GM12878 (cell line): Measurements from ENCODE around the gene TXLNG. TPM values are rescaled to one million over a fixed set of nuclear protein-coding genes. Genes with fewer than 3 reads are reported as not detected.

Experiments used
- ATAC-seq: fragments of 200-7000 bp; cut with Tn5 transposase; 3 replicates; pipeline ENCODE4 v1.9.1; 2020; ENCODE audit warnings: mild to moderate bottlenecking, moderate library complexity
- BruUV-seq: library from RNA; stranded (reverse); fragments of 400-500 nt; replicated peaks from 2 replicates; lab custom pipeline; 2021; lab: Mats Ljungman, UMichigan
- CTCF ChIA-PET: fragments of 300-600 bp; sonication (Branson Sonifier 250); formaldehyde crosslinking; extraction: SDS; loops from one replicate; lab custom pipeline; 2021; ENCODE audit warnings: inconsistent platforms; lab: Yijun Ruan, JAX
- POLR2A ChIA-PET: fragments of 350-600 bp; formaldehyde crosslinking; extraction: SDS; loops from one replicate; lab custom pipeline; 2021; ENCODE audit warnings: inconsistent platforms; lab: Charles Lee
- RAD21 ChIA-PET: fragments of 300-600 bp; sonication (Branson Sonifier 250); formaldehyde crosslinking; loops from one replicate; lab custom pipeline; 2023; ENCODE audit warnings: antibody characterized with exemption; ENCODE audit not compliant: unreplicated experiment; lab: Charles Lee
- SMC1A ChIA-PET: fragments of 300-600 bp; sonication (Branson Sonifier 250); formaldehyde crosslinking; loops from one replicate; lab custom pipeline; 2023; ENCODE audit not compliant: unreplicated experiment, uncharacterized antibody; lab: Charles Lee
- DNase-seq: peaks from one replicate; pipeline ENCODE4 v3.0.0-alpha.2; 2011; ENCODE audit warnings: low read depth, low spot score
- FAIRE-seq: peaks from 3 replicates; lab custom pipeline; 2011; peaks lifted over from hg19 to GRCh38; lab: Jason Lieb, UNC
- H2AFZ ChIP-seq: 2 replicates; pipeline ENCODE4 v1.6.0; 2011; ENCODE audit warnings: low read depth, low read length, control low read depth; ENCODE audit not compliant: control insufficient read depth
- H3K27ac ChIP-seq: 2 replicates; pipeline ENCODE4 v1.5.1; 2011; ENCODE audit warnings: control low read depth; ENCODE audit not compliant: control insufficient read depth, insufficient read depth
- H3K27me3 ChIP-seq, 2 experiments: replicated peaks in 1 of 2; 2 replicates each; pipeline versions ENCODE4 v1.6.0 to v1.6.1; 2011; ENCODE audit warnings: low read length in 1 of 2; ENCODE audit not compliant: control insufficient read depth in 2 of 2, insufficient read depth in 2 of 2
- H3K36me3 ChIP-seq, 2 experiments: 2 replicates each; pipeline ENCODE4 v1.5.1; 2011; ENCODE audit warnings: low read length in 1 of 2; ENCODE audit not compliant: control insufficient read depth in 2 of 2, insufficient read depth in 2 of 2
- H3K4me1 ChIP-seq: 2 replicates; pipeline ENCODE4 v1.6.1; 2011; ENCODE audit warnings: mild to moderate bottlenecking, low read length, moderate library complexity, mixed read lengths; ENCODE audit not compliant: control insufficient read depth, insufficient read depth
- H3K4me2 ChIP-seq: 2 replicates; pipeline ENCODE4 v1.6.0; 2011; ENCODE audit warnings: control low read depth; ENCODE audit not compliant: control insufficient read depth, insufficient read depth
- H3K4me3 ChIP-seq: fragments of 200-600 bp; sonication (generic); 2 replicates; pipeline ENCODE4 v1.5.1; 2016
- H3K79me2 ChIP-seq: 2 replicates; pipeline ENCODE4 v1.6.0; 2011; ENCODE audit warnings: low read length; ENCODE audit not compliant: control insufficient read depth, insufficient read depth
- H3K9ac ChIP-seq: 2 replicates; pipeline ENCODE4 v1.8.0; 2011; ENCODE audit warnings: low read length, control low read depth, mixed read lengths; ENCODE audit not compliant: control insufficient read depth, insufficient read depth
- H3K9me3 ChIP-seq: replicated peaks from 3 replicates; pipeline ENCODE4 v1.5.1; 2011; ENCODE audit warnings: mild to moderate bottlenecking, low read length; ENCODE audit not compliant: control insufficient read depth, insufficient read depth
- H4K20me1 ChIP-seq: 2 replicates; pipeline ENCODE4 v1.6.0; 2011; ENCODE audit not compliant: control insufficient read depth, insufficient read depth
- BACH1 ChIP-seq: fragments of 450-650 bp; IDR thresholded peaks from 2 replicates; pipeline ENCODE4 v1.6.1; 2017; ENCODE audit warnings: mild to moderate bottlenecking, borderline replicate concordance
- BHLHE40 ChIP-seq, 2 experiments: fragments of 450-650 bp in 1 of 2; IDR thresholded peaks; 2 replicates each; pipeline ENCODE4 v1.6.1; 2011 to 2017; ENCODE audit warnings: low read depth in 2 of 2, borderline replicate concordance in 1 of 2, improper control_type of control experiment in 1 of 2, low read length in 1 of 2, mild to moderate bottlenecking in 1 of 2
- CHD1 ChIP-seq: IDR thresholded peaks from 2 replicates; pipeline ENCODE4 v1.6.1; 2012; ENCODE audit warnings: low read depth, low read length, improper control_type of control experiment
- CREB1 ChIP-seq: IDR thresholded peaks from 2 replicates; pipeline ENCODE4 v1.6.1; 2012; ENCODE audit warnings: low read depth, mild to moderate bottlenecking, inconsistent platforms
- GATAD2B ChIP-seq: fragments of 450-650 bp; conservative IDR thresholded peaks from 2 replicates; pipeline ENCODE4 v1.6.1; 2017; ENCODE audit warnings: low read depth, mild to moderate bottlenecking, moderate library complexity
- JUNB ChIP-seq: IDR thresholded peaks from 2 replicates; pipeline ENCODE4 v1.6.1; 2016; ENCODE audit warnings: antibody characterized with exemption, mild to moderate bottlenecking
- MXI1 ChIP-seq: fragments of 150-350 bp; IDR thresholded peaks from 2 replicates; pipeline ENCODE4 v1.6.1; 2011; ENCODE audit warnings: low read depth, mild to moderate bottlenecking, inconsistent platforms, low read length, improper control_type of control experiment
- NFIC ChIP-seq: IDR thresholded peaks from 2 replicates; pipeline ENCODE4 v1.6.1; 2012; ENCODE audit warnings: low read depth, mild to moderate bottlenecking, inconsistent platforms, low read length, moderate library complexity
- NKRF ChIP-seq: fragments of 450-650 bp; conservative IDR thresholded peaks from 2 replicates; pipeline ENCODE4 v1.6.1; 2017; ENCODE audit warnings: mild to moderate bottlenecking, moderate library complexity
- NR2F1 ChIP-seq: fragments of 450-650 bp; conservative IDR thresholded peaks from 2 replicates; pipeline ENCODE4 v1.6.1; 2017; ENCODE audit warnings: mild to moderate bottlenecking
- RBBP5 ChIP-seq: fragments of 200-600 bp; sonication (generic); conservative IDR thresholded peaks from 2 replicates; pipeline ENCODE4 v1.6.1; 2016
- SIN3A ChIP-seq: IDR thresholded peaks from 2 replicates; pipeline ENCODE4 v1.6.1; 2012; ENCODE audit warnings: low read depth, low read length, improper control_type of control experiment
- WRNIP1 ChIP-seq: IDR thresholded peaks from 2 replicates; pipeline ENCODE4 v1.6.1; 2011; ENCODE audit warnings: low read depth, low read length, improper control_type of control experiment, borderline replicate concordance
- YY1 ChIP-seq: IDR thresholded peaks from 2 replicates; pipeline ENCODE4 v1.6.1; 2011; ENCODE audit warnings: low read depth, mild to moderate bottlenecking, low read length
- ZNF687 ChIP-seq: fragments of 450-650 bp; IDR thresholded peaks from 2 replicates; pipeline ENCODE4 v1.6.1; 2017; ENCODE audit warnings: mild to moderate bottlenecking, moderate library complexity
- WGBS: methylation state at CpG from one replicate; pipeline ENCODE4 v1.1.6; 2016; ENCODE audit warnings: low lambda C conversion rate; ENCODE audit not compliant: insufficient replicate concordance, insufficient coverage; ENCODE audit errors: missing lambda C conversion rate; 5-methylcytosine and 5-hydroxymethylcytosine counted together
- in situ Hi-C: fragments of 300-500 bp; cut with MboI; formaldehyde crosslinking; loops from 9 replicates; pipeline ENCODE4 v1.14.3; 2018; ENCODE audit warnings: mixed read lengths
- intact Hi-C: fragments of 100-400 bp; cut with micrococcal nuclease; formaldehyde crosslinking; loops from one replicate; pipeline ENCODE4 v1.14.2; 2022; ENCODE audit not compliant: unreplicated experiment
- polyA plus RNA-seq, 11 experiments: library from polyadenylated mRNA; depleted of rRNA in 4 of 11; unstranded in 6 of 11; stranded (reverse) in 5 of 11; fragments of >200 nt; fragmentation: Nextera tagmentation in 4 of 11; fragmentation: Illumina TruSeq in 1 of 11; extraction: Ambion mirVana in 4 of 11; extraction: Trizol in 1 of 11; gene quantifications; 1 replicate in 1 of 11; 2 replicates in 10 of 11; pipeline versions ENCODE4 v1.2.1 to v1.2.3, GENCODE V29; 2011 to 2016; ENCODE audit warnings: inconsistent platforms in 2 of 11, missing spikeins in 2 of 11, low read depth in 1 of 11
- total RNA-seq, 4 experiments: library from RNA; depleted of rRNA in 3 of 4; stranded (reverse); fragments of >200 nt in 3 of 4; fragmentation: Illumina TruSeq in 1 of 4; extraction: Trizol in 1 of 4; gene quantifications; 2 replicates each; pipeline versions ENCODE4 v1.2.1 to v1.2.3, GENCODE V29; 2013 to 2021

TXLNG gene
- total and polyA plus RNA-seq, 10 of the 15 experiments (the other 5 are each of a cell fraction or from before 2014, with no cell fraction given), result 9.9 to 40.7 (median 19.5) TPM

- CTCF ChIA-PET, result interaction anchor here (0.7 kb wide), 1 partner anchor 13 kb away, joined by 3 read pairs; no protein-coding TSS in a partner anchor
- TF ChIP-seq SIN3A, result peak; percentile 37; the same call in 1 of the 2 replicates
- TF ChIP-seq NFIC, result no peak
- 0 out of 2 replicates have a peak, but pooled peaks have one; percentile 18 for TF ChIP-seq CHD1
- TF ChIP-seq BACH1, result peak; percentile 47; the same call in 1 of the 2 replicates
- peak; percentile 31; the same call in 1 of the 2 replicates for TF ChIP-seq ZNF687
- TF ChIP-seq MXI1, result 0 out of 2 replicates have a peak, but pooled peaks have one; percentile 26
- TF ChIP-seq BHLHE40 (IDR thresholded peaks at IDR 0.05; ENCODE audit: borderline replicate concordance in 1 of 2, low read depth in 2 of 2, low read length in 1 of 2), result peak; percentile 1 to 70; a peak in 2 of 4 replicates
- TF ChIP-seq CREB1, result no peak
- no peak for TF ChIP-seq JUNB
- peak; percentile 57; the same call in 1 of the 2 replicates for TF ChIP-seq NKRF
- no peak for TF ChIP-seq RBBP5
- peak; percentile 37 for TF ChIP-seq NR2F1
- 0 out of 2 replicates have a peak, but pooled peaks have one; percentile 14 for TF ChIP-seq YY1
- TF ChIP-seq GATAD2B, result 0 out of 2 replicates have a peak, but pooled peaks have one; percentile 29
- TF ChIP-seq WRNIP1, result no peak
- peaks cover 2% of the 10 kb centered on the region; the same call in 1 of the 2 replicates for H4K20me1 ChIP-seq
- FAIRE-seq (no peak), ATAC-seq (peak; percentile 53), DNase-seq (no peak)
- peak overlapping the region; percentile 88 for H3K9ac ChIP-seq
- 5% methylated on average over 74 of the region's 92 CpGs for WGBS
- H3K4me1 ChIP-seq, result peaks cover 7% of the 10 kb centered on the region
- H2AFZ ChIP-seq, result peak overlapping the region; percentile 79
- H3K36me3 ChIP-seq, result 0 out of 4 replicates have a peak, but pooled peaks cover 0 to 5% of the 10 kb centered on the region in 2 experiments
- in situ Hi-C loops, result no loop called here
- no TSS peak for BruUV-seq
- SMC1A ChIA-PET, result no interaction called here
- H3K4me3 ChIP-seq, result peak overlapping the region; percentile 93
- POLR2A ChIA-PET, result interaction anchor here (2.2 kb wide), 1 partner anchor 13 kb away, joined by 6 read pairs; no protein-coding TSS in a partner anchor
- H3K27ac ChIP-seq, result peak overlapping the region; percentile 92
- intact Hi-C loops, result loop anchor here (5.0 kb wide), 1 partner anchor 82 kb away; the partner anchor contains the start of gene TXLNG
- H3K27me3 ChIP-seq, result peaks cover 0 to 6% of the 10 kb centered on the region in 2 experiments; a peak in 1 of 4 replicates
- H3K4me2 ChIP-seq, result peak overlapping the region; percentile 73
- no peaks in the 10 kb centered on the region for H3K9me3 ChIP-seq
- H3K79me2 ChIP-seq, result peaks cover 43% of the 10 kb centered on the region
- RAD21 ChIA-PET, result no interaction called here
Observed at GRCh38 chrX:16869393-16870094, 83.3 kb downstream of the TXLNG start.
